Fibroblast of villous mesenchyme (primary cell): ENCODE results near the gene GFOD2. TPM values are rescaled to one million over a fixed set of nuclear protein-coding genes. Genes with fewer than 3 reads are reported as not detected.

Experiments
- DNase-seq: peaks from one replicate; pipeline ENCODE4 v3.0.0-alpha.2; 2010; ENCODE audit warnings: low read depth
- H3K4me3 ChIP-seq: 2 replicates; pipeline ENCODE4 v1.5.1; 2011; ENCODE audit warnings: low read depth, mild to moderate bottlenecking, low read length
- total RNA-seq: library from RNA; depleted of rRNA; stranded (reverse); fragments of >200 nt; gene quantifications from 2 replicates; pipeline ENCODE4 v1.2.3, GENCODE V29; 2012
- TF ChIP-seq, protein P1 (sequence below): IDR thresholded peaks from 2 replicates; pipeline ENCODE4 v1.5.1; 2012; ENCODE audit warnings: low read depth, mild to moderate bottlenecking, low read length; ENCODE audit not compliant: insufficient read depth

The GFOD2 gene
- total RNA-seq, 1 donor = 15.5 TPM

DNA sequence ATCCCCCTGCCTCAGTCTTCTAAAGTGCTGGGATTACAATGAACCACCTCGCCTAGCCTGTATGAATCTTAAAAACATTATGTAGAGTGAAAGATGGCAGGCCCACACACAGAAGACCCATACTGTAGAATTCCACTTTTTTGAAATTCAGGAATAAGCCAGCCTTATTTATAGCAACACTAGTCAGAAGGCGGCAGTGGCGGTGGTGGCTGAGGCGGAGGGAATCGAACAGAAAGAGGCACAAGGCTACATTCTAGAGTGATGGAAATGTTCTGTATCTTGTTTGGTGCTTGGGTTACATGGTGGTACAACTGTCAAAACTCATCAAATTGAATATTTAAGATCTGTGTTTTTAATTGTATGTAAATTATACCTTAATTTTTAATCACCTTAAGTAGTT, 11.3 kb downstream of the GFOD2 start:
- TF ChIP-seq, protein P1, sequence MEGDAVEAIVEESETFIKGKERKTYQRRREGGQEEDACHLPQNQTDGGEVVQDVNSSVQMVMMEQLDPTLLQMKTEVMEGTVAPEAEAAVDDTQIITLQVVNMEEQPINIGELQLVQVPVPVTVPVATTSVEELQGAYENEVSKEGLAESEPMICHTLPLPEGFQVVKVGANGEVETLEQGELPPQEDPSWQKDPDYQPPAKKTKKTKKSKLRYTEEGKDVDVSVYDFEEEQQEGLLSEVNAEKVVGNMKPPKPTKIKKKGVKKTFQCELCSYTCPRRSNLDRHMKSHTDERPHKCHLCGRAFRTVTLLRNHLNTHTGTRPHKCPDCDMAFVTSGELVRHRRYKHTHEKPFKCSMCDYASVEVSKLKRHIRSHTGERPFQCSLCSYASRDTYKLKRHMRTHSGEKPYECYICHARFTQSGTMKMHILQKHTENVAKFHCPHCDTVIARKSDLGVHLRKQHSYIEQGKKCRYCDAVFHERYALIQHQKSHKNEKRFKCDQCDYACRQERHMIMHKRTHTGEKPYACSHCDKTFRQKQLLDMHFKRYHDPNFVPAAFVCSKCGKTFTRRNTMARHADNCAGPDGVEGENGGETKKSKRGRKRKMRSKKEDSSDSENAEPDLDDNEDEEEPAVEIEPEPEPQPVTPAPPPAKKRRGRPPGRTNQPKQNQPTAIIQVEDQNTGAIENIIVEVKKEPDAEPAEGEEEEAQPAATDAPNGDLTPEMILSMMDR = no peak
- no peak overlapping the region for H3K4me3 ChIP-seq
- no peak for DNase-seq

DNA sequence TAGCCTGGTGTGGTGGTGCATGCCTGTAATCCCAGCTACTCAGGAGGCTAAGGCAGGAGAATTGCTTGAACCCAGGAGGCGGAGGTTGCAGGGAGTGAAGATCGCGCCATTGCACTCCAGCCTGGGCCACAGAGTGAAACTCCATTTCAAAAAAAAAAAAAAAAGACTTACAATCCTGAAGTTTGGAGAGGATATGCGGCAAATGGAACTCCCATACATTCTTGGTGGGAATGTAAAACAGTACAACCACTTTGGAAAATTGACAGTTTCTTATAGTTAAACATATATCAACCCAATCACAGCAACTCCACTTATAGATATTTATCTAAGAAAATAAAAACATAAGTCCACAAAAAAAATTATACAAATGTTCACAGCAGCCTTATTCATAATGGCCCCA, 11.9 kb downstream of the GFOD2 start:
- DNase-seq = no peak
- TF ChIP-seq, protein P1 = no peak
- no peak overlapping the region for H3K4me3 ChIP-seq

DNA sequence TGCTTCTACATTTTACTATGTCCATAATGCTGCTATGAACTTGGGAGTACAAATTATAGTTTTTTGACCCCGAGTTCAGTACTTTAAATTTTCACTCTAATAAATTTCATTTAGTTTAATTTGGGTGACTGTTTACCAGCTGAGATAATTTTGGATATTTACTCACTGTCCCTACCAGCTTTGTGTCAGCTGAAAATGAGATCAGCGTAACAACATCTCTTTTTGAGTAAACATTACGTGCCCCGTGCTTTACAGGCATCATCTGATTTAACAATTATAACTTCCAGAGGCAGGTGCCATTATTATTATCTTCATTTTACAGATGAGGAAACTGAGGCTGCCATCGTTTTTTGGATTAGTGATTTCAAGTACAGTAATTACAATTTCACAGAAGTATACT, 15.0 kb downstream of the GFOD2 start:
- TF ChIP-seq, protein P1 = no peak
- DNase-seq = no peak
- H3K4me3 ChIP-seq = no peak overlapping the region

DNA sequence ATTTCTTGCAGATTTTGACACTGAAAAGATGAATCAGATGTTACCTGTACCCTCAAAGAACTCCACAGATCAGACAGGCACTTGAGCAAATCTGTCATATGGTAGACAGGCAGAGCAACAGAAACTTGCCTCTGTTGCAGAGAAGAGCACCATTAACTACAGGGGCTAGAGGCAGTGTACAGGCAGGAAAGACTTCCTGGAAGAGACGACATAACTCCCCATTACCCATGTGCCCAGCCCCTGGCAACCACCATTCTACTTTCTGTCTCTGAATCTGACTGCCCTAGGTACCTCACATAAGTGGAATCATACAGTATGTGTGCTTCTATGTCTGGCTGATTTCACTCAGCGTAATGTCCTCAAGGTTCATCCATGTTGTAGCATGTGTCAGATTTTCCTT, 15.5 kb downstream of the GFOD2 start:
- DNase-seq = no peak
- TF ChIP-seq, protein P1 = no peak
- no peak overlapping the region for H3K4me3 ChIP-seq

DNA sequence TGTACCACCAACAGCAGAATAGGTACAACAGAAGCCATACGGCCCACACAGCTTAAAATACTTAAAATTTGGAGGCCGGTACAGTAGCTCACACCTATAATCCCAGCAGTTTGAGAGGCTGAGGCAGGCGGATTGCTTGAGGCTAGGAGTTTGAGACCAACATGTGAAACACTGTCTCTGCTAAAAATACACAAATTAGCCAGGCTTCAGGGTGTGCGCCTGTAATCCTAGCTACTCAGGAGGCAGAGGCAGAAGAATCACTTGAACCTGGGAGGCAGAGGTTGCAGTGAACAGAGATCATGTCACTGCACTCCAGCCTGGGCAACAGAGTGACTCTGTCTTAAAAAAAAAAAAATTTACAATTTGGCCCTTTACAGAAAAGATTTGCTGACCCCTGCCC, 17.0 kb downstream of the GFOD2 start:
- no peak for DNase-seq
- H3K4me3 ChIP-seq = no peak overlapping the region
- TF ChIP-seq, protein P1 = no peak

DNA sequence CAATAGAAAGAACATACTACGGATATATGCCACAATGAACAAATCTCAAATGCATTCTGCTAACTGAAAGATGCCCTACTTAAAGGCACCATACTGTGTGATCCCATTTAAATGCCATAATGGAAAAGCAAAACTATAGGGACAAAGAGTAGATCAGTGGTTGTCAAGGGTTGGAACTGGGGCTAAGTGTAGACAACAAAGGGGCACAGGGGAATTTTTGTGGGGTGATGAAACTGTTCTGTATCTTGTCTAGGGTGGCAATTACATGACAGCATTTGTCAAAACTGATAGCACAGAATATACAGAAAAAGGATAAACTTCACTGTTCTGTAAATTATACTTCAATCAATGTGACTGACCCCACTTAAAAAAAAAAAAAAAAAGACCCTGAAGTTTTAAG, 17.7 kb downstream of the GFOD2 start:
- DNase-seq = no peak
- H3K4me3 ChIP-seq = no peak overlapping the region
- TF ChIP-seq, protein P1 = no peak

DNA sequence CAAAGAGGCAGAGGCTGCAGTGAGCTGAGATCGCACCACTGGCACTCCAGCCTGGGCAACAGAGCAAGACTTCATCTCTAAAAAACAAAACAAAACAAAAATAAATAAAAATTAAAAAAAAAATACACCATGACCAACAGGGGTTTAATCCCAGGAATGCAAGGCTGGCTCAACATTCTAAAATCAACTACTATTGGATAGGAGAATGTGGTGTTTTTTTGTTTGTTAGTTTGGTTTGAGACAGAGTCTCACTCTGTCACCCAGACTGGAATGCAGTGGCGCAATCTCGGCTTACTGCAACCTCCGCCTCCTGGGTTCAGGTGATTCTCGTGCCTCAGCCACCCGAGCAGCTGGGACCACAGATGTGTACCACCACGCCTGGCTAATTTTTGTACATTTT, 19.9 kb downstream of the GFOD2 start:
- H3K4me3 ChIP-seq = no peak overlapping the region
- TF ChIP-seq, protein P1 = no peak
- no peak for DNase-seq
